GM10847 (cell line): ENCODE measurements around the gene ADCY3.

Experiments used
- POLR2A ChIP-seq: IDR thresholded peaks from 2 replicates; pipeline ENCODE4 v1.6.1; 2011; ENCODE audit not compliant: insufficient read length; ENCODE audit errors: extremely low read depth

ADCY3 gene

DNA sequence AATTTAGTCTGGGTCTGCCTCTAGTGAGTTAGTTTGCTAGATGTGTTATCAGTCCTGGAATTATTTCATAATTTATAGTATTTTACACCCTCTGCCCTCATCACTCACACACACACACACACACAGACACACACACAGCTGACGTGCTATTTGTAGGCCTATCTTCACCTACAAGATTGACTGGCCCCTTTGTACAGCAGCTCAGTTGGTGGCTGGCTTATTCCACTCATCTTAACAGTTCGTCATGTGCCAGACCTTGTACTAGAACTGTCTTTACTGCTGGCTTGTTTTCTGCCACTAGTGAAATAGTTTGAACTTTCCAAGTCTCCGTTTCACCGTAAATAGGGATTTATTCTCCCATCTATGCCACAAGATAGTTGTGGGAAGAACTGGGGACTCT lies 105.5 kb downstream of the ADCY3 start:
- no peak for TF ChIP-seq POLR2A

GRCh38 chr2:24813691-24814137 lies 106.3 kb downstream of the ADCY3 start:
- no peak for TF ChIP-seq POLR2A

DNA sequence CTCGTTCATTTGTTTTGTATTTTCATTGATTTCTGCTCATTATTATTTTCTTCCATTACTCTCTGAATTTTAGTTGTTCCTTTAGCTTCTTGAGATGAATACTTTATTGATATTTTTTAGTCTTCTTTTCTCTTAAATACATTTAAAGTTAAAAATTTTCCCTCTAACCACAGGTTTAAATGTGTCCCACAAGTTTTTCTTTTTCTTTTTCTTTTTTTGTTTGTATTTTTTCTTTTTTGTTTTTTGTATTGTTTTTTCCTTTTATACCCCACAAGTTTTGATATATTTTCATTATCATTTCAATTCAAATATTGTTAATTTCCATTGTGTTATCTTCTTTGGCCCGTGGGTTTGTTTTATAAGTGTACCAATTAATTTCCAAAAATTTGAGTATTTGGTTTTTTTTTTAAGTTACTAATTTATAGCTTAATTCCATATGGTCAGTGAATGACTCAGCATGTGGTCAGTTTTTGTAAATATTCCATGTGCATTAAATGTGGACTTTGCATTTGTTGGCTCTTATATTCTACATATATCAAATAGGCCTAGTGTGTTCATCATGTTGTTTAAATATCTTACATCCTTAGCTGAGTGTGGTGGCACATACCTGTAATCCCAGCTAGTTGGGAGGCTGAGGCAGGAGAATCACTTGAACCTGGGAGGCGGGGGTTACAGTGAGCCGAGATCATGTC lies 110.6 kb downstream of the ADCY3 start:
- no peak for TF ChIP-seq POLR2A

DNA sequence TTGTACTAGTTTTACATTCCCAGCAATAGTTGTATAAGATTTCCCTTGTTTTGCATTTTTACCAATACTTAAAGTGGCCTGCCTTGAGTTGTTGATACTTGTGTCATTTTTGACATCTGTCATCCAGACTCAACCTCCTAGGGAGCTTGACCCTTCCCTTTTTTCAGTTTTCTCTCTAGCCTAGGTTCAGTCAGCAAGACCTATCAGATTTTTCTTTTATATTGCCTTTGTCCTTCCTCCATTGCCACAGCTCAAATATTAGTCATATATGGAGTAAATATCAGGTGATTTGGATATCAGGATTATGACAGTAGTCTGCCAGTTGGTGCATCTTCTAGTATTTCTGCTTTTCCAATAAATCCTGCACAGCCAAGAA lies 113.4 kb downstream of the ADCY3 start:
- TF ChIP-seq POLR2A = no peak

- TF ChIP-seq POLR2A = no peak
Observed at GRCh38 chr2:24797644-24798043, 122.4 kb downstream of the ADCY3 start.

DNA sequence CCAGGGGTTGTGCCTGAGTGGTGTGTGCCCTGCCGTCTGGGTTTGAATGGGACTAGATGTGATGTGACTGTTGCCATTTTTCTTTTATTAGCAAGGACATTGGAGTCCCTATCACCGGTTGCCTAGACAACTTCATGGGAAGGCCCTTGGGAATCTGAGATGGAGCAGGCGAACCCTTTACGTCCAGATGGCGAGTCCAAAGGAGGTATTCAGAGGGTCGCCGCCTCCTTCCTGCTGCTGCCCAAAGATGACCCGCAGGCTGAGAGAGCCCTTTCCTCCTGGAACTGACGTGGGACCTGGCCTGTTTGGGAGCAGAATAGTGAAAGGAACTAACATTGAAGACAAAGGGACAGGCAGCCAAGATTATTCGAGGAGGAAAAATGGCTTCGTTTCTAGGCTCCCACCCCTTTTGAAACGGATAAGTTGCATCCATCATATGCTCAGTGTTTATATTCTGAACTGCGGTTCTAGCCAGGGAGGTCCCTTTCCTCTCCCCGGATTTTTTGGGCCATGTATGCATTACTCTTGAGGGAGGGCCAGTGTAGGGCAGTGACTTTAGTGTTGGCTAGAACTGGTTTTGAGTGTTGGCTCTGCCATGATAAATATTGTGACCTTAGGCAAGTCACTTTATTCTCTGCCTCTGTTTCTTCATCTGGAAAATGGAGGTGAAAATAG lies 126.1 kb downstream of the ADCY3 start:
- TF ChIP-seq POLR2A = no peak

DNA sequence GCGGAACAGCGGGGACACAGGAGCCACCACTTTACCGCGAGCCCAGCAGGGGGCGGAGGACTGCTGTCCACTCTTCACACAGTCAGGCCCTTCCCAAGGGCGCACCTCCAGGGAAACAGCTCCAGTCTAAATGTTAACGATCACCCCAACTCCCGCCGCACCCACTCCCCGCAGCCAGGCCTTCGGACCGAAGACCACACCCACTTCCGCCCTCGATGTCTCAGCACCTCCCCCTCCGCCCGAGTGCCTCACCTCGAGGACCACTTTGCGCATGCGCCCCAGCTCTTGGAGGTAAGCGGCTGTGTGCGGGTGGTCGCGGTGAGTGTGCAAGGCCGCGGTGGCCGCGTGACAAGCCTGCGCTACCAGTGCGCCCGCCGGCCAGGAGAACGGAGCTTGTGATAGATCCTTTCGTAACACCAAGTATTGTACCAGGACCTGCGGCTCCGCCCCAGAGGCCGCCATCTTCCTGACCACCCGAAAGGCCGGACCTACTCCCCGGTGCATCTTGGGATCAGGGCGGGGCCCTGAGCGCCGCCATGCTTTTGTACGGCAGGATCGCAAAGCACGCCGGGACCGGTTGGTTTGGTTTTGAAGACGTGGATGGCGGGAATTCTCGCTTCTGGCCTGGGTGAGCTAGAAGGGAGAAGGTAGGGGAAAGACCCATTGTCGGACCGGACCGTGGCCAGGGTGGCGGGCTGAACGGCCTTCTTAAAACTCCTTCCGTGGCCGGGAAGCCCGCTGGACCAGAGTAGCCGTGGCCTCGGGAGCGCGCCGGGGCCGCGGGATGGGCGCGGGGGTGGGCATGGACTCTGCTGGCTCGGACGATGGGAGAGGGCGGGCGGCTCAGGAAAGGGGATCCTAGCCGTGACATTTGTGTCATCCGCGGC lies 126.9 kb downstream of the ADCY3 start, which contains the start of the genes CENPO and PTRHD1:
Gene CENPO, plus strand, starts transcription at position 552 of the 887 bp plus-strand sequence. CDS start 495 bp downstream, outside the sequence.
Gene PTRHD1, minus strand, starts transcription at position 518 of the 887 bp plus-strand sequence. Its CDS starts 14 bp downstream, at position 504.
- peak; percentile 70 for TF ChIP-seq POLR2A

DNA sequence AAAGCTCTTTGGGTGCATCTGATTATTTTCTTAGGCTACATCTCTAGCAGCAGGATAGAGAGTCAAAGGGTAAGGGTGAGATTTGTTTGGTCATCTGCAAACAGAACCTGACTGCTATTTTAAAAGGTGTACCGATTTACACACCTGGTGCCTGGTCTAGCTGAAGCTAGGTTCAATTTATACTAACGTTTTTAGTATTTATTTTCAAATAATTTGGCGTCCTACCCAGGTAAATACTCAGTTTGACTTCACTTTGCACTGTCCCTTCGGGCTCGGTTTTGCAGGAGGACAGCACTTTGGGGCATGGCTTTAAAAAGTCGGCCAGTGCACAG lies 127.5 kb downstream of the ADCY3 start:
- no peak for TF ChIP-seq POLR2A

GRCh38 chr2:24791452-24791851 lies 128.6 kb downstream of the ADCY3 start:
- TF ChIP-seq POLR2A = no peak

DNA sequence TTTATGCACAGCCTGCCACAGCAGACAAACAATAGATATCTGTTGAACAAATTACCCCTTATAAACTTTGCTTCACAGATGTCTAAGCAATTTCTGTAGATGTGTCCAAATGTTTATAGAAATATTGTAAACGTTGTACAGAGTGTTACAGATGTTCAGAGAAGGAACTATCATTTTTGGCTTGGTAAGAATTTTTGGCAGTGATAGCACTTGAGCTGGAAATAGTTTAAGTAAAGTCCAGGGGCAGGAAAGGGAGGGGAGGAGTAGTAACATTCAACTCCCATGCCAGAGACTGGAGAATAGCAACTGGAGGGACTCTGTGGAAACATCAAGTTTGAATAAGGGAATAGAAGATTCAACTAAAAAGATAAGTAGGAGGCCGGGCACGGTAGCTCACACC lies 131.2 kb downstream of the ADCY3 start:
- TF ChIP-seq POLR2A = no peak

DNA sequence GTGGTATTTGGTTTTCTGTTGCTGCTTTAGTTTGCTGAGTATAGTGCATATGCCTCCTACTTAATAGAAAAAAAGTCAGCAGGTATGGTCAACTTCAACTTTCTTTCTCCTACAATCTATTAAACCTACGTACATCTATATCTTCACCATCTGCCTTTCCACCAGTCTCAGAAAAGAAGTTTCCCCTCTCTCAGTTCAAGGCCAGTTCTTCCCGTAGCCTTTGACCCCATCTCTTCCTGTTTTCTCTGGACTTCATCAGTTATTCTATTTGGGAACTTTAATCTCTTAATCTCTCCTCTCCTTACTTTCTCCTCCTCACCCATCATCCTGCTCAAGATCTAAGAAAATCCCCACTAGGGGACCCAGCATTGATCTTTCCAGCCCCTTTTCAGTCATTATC lies 132.5 kb downstream of the ADCY3 start:
- TF ChIP-seq POLR2A = no peak

DNA sequence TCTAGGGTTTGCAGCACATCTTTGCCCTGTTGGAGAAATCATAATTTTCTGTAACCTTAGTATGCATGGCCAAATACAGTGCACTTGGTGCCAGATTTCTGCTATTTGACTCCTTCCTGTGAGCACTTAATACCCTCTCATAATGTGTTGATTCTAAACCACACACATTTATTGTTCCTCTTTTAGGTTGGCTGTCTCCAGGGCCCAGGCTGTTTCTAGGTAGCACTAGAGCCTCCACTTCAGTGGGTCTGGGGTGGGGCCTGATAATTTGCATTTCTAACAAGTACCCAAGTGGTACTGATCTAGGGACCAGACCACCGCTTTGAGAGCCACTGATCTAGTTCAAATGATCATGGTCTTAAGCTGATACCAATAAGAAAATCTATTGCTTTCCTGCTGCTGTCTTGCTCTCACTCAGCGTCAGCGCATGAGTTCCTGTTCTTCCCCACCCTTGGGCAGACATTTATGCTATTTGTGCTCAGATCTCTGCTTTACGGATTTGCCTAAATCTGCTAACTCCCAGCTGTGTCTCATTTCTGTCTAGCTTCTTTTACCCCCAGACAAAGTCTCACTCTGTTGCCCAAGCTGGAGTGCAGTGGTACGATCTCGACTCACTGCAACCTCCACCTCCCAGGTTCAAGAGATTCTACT lies 134.2 kb downstream of the ADCY3 start:
- TF ChIP-seq POLR2A = no peak

GRCh38 chr2:24783641-24784040 lies 136.4 kb downstream of the ADCY3 start:
- no peak for TF ChIP-seq POLR2A

DNA sequence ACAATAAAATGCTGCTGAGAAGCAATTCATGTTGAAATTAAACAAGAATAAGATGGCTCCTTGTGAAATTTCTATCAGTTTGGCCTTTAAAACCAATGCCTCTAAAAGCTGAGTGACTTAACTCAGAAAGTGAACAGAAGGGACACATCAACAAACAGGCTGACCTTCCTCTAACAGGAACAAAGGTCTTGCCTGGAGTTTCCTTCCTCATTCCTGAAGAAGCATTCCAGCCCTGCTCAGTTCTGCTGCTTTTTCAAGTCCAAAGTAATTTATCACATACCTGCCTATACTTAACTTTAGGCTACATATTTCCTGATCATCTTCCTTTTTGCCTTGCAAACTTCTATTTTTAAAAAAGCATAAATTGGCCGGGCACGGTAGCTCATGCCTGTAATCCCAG lies 140.9 kb downstream of the ADCY3 start:
- no peak for TF ChIP-seq POLR2A

DNA sequence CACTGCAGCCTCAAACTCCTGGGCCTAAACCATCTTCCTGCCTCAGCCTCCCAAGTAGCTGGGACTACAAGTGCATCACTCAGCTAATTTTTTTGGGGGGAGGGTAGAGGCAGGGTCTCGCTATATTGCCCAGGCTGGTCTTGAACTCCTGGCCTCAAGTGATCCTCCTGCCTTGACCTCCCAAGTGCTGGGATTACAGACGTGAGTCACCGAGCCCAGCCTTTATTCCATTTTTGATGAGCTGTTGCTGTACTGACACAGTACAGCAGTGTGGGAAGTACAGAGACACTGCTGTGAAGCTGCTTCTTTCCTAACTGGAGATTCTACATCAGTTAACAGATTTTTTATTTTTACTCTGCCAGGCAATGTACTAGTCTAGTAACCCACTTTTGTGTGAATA lies 145.7 kb downstream of the ADCY3 start:
- TF ChIP-seq POLR2A = no peak

- no peak for TF ChIP-seq POLR2A
Observed at GRCh38 chr2:24771764-24772586, 148.1 kb downstream of the ADCY3 start.
